ENCODE measurements around the gene GATA1. TPM values are rescaled to one million over a fixed set of nuclear protein-coding genes. Genes with fewer than 3 reads are reported as not detected.
A peak's percentile ranks its signal among the peaks of the same experiment; 100 is the strongest.

Gene GATA1
- total RNA-seq, 4 donors from 2014 or later: not detected

DNA sequence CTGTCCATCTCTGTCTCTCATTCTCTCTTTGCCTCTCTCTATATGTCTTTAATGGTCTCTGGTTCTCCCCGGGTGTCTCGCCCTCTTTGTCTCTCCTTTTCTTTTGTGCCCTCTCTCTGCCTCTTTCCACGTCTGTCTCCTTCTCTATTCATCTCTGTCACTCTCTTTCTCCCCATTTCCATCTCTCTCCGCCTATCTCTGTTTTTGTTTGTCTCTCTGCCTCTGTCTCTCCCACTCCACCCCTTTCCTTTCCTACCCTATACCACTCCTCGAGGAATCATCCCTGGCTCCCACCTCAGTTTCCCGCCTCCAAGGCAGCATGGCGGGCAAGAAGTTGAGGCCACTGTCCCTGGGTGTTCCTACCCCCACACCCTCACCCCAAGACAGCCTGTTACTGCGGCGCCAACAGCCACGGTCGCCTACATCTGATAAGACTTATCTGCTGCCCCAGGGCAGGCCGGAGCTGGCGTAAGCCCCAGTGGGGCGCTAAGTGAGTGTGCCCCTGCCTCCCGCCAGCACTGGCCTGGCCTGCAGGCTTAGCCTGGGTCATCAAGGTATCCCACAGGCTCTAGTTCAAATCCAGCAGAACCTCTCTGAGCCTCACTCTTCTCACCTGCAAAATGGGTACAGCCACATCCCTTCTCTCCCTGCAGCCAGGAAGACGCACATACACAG lies 713 bp upstream of the GATA1 start:
- no peak overlapping the region for H3K4me3 ChIP-seq (ENCODE audit: low read depth, poor library complexity, severe bottlenecking)
- DNase-seq (ENCODE audit: low spot score in 2 of 2): peak in 1 of 2 donors; percentile 65
- TF ChIP-seq, protein P1, sequence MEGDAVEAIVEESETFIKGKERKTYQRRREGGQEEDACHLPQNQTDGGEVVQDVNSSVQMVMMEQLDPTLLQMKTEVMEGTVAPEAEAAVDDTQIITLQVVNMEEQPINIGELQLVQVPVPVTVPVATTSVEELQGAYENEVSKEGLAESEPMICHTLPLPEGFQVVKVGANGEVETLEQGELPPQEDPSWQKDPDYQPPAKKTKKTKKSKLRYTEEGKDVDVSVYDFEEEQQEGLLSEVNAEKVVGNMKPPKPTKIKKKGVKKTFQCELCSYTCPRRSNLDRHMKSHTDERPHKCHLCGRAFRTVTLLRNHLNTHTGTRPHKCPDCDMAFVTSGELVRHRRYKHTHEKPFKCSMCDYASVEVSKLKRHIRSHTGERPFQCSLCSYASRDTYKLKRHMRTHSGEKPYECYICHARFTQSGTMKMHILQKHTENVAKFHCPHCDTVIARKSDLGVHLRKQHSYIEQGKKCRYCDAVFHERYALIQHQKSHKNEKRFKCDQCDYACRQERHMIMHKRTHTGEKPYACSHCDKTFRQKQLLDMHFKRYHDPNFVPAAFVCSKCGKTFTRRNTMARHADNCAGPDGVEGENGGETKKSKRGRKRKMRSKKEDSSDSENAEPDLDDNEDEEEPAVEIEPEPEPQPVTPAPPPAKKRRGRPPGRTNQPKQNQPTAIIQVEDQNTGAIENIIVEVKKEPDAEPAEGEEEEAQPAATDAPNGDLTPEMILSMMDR (IDR thresholded peaks at IDR 0.05): no peak
- TF ChIP-seq POLR2A (IDR thresholded peaks at IDR 0.05): no peak
- intact Hi-C loops (cut with DNase I; ENCODE audit: low total_unique reads): no loop called here
- WGBS, 2 donors: 74 to 80% methylated on average over 16 of the region's 16 CpGs

DNA sequence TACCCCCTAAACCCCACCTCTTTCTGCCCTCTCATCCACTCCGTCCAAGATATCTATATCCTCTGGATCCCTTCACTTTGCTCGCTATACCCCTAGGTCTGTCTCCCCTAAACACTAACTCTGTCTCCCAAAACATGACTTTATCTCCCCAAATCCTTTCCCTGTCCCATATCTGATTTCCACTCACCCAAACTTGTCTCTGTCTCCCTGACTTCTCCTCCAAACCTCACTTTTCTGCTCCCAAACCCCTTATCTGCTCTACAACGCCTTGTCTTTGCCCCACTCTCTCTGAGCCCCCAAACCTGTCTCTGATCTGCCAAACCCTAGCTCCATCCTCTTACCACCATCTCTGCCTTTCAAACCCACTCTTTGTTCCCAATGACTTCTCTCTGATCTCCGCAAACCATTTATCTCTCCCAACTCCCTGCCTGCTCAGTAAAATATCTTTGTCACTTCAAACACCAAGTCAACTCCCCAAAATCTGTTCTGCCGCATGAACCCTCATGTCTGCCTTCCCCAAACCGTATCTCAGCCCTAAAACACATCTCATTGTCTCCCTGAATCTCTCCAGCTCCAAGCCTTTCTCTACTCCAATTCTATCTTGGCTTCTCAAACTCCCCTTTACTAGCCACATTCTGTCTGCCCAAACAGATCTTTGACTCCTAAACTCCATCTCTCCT lies 575 bp downstream of the GATA1 start:
- no peak overlapping the region for H3K4me3 ChIP-seq (ENCODE audit: low read depth, poor library complexity, severe bottlenecking)
- TF ChIP-seq, protein P1 (IDR thresholded peaks at IDR 0.05): no peak
- TF ChIP-seq POLR2A (IDR thresholded peaks at IDR 0.05): no peak
- WGBS, 2 donors: 66 to 73% methylated on average over 6 of the region's 6 CpGs
- intact Hi-C loops (cut with DNase I; ENCODE audit: low total_unique reads): no loop called here
- DNase-seq (ENCODE audit: low spot score in 2 of 2): no peak

DNA sequence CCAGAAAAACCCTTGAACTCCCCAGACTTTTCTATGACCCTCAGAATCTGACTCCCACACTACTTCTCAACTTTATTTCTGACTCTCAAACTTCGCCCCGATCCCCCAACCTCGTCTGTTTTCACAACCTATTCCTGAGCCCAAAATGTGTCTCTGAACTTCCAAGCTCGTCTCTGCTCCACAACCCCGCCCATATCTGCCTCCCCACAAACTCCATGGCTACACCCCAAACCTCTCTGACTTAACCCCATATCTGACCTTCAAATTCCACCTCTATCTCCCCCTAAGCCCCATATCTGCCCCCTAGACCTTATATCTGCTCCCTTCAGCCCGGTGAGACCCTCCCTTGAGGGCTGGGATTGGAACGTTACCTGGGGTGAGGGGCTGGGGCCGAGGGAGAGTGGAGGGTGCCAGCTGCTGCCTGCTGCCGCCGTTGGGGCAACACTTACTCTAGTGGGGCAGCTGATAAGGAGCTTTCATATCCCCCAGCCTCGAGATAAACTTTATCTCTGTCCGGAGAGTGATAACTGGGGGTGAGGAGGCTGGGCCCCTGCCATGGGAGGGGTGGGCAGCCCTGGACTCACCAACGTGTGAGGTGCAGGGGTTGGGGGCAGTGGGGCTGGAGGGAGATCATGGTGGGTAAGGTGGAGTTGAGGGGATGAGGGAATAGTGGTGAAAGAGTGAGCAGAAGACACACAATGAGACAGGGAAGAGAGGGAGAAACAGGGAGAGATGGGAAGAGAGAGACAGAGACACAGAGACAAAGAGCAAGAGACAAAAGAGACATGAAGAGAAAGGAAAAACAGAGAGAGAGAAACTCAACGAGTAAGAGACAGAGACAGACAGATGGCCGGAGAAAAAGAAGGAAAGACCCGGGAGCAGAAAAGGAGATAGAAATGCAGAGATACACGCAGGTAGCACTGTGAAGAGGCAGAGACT lies 1.4 kb downstream of the GATA1 start:
- no peak overlapping the region for H3K4me3 ChIP-seq (ENCODE audit: low read depth, poor library complexity, severe bottlenecking)
- TF ChIP-seq, protein P1 (IDR thresholded peaks at IDR 0.05): no peak
- TF ChIP-seq POLR2A (IDR thresholded peaks at IDR 0.05): no peak
- 63 to 66% methylated on average over 15 to 17 of the region's 17 CpGs for WGBS, 2 donors
- peak in 1 of 2 donors; percentile 64 for DNase-seq (ENCODE audit: low spot score in 2 of 2)
- intact Hi-C loops (cut with DNase I; ENCODE audit: low total_unique reads): no loop called here

DNA sequence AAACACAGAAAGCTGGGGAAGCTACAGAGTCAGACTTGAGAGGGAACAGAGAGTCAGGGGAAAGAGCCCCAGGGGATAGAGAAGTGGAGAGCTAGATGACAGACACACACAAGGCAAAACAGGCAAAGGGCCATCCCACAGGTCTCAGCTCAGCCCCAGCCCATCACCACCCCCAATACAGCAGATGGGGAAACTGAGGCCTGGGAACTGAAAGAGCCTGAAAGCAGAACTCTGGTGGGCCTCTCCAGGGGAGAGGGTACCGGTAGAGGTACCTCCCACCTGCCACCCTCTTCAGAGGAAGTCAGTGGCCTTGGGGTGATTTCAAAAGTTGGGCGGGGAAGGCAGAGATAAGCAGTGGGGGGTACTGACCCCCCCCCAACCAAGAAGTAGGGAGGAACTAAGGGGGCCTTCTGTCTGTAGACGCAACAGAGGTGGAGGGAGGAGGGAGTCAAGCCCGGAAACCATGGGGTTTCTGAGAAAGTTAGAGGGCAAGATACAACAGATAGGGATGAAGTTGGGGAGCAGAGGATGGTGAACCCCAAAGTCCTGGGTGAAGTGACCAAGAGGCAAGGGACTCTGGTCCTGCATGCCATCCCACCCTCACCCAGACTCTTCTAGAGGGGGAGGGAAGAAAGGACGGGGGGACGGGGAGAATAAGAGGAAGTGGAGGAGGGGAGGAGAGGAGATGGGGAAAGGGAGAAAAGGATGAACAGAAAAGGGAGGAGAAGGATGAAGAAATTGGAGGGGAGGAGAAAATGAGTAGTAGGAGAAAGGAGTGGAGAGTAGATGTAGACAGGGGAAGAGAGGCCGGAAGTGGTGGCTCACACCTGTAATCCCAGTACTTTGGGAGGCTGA lies 3.2 kb downstream of the GATA1 start:
- DNase-seq (ENCODE audit: low spot score in 2 of 2): peak in 1 of 2 donors; percentile 74
- H3K4me3 ChIP-seq (ENCODE audit: low read depth, poor library complexity, severe bottlenecking): no peak overlapping the region
- intact Hi-C loops (cut with DNase I; ENCODE audit: low total_unique reads): no loop called here
- WGBS, 2 donors: 61 to 68% methylated on average over 7 of the region's 7 CpGs
- TF ChIP-seq POLR2A (IDR thresholded peaks at IDR 0.05): no peak
- TF ChIP-seq, protein P1 (IDR thresholded peaks at IDR 0.05): no peak

DNA sequence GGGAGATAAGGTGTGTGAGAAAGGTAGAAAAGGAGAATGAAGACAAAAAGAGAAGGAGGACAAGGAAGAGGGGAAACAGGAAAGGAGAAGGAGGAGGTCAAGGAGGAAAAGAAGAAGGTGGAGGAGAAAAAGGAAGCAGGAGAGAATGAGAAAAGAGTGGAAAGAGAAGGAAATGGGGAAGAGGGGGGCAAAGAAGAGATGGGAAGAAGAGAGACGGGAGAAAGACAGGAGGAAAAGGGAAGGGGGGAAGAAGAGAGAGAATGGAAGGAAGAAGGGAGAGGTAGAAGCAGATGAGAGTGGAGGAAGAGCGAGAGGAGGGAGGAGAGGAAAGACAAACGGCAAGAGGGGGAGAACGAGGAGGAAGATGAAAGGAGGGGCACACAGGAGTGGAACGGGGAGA lies 4.1 kb downstream of the GATA1 start:
- intact Hi-C loops (cut with DNase I; ENCODE audit: low total_unique reads): no loop called here
- H3K4me3 ChIP-seq (ENCODE audit: low read depth, poor library complexity, severe bottlenecking): no peak overlapping the region
- no peak for DNase-seq (ENCODE audit: low spot score in 2 of 2)
- WGBS, 2 donors: 60 to 64% methylated on average over 5 of the region's 5 CpGs
- no peak for TF ChIP-seq POLR2A (IDR thresholded peaks at IDR 0.05)
- TF ChIP-seq, protein P1 (IDR thresholded peaks at IDR 0.05): no peak
